ENCODE measurements around the gene MCU. TPM values are rescaled to one million over a fixed set of nuclear protein-coding genes. Genes with fewer than 3 reads are reported as not detected.

Gene MCU
- total RNA-seq, 2 donors from 2014 or later = 7.9 to 17.1 TPM

- Histone ChIP-seq H3K9me3 (no peaks in the 10 kb centered on the region), H3K4me1 (no peaks in the 10 kb centered on the region), H3K4me3 (no peak overlapping the region), H3K27me3 (no peaks in the 10 kb centered on the region), H3K27ac (no peak overlapping the region), H3K36me3 (replicated peaks in 1 of 2; ENCODE audit: insufficient read depth in 1 of 2, low read depth in 2 of 2) (no peaks in the 10 kb centered on the region)
- intact Hi-C loops (cut with DNase I) = no loop called here
- no peak for ATAC-seq
- DNase-seq = no peak
- 83 to 88% methylated on average over 2 of the region's 2 CpGs for WGBS, 2 donors
- TF ChIP-seq, protein P1, sequence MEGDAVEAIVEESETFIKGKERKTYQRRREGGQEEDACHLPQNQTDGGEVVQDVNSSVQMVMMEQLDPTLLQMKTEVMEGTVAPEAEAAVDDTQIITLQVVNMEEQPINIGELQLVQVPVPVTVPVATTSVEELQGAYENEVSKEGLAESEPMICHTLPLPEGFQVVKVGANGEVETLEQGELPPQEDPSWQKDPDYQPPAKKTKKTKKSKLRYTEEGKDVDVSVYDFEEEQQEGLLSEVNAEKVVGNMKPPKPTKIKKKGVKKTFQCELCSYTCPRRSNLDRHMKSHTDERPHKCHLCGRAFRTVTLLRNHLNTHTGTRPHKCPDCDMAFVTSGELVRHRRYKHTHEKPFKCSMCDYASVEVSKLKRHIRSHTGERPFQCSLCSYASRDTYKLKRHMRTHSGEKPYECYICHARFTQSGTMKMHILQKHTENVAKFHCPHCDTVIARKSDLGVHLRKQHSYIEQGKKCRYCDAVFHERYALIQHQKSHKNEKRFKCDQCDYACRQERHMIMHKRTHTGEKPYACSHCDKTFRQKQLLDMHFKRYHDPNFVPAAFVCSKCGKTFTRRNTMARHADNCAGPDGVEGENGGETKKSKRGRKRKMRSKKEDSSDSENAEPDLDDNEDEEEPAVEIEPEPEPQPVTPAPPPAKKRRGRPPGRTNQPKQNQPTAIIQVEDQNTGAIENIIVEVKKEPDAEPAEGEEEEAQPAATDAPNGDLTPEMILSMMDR (IDR thresholded peaks at IDR 0.05) = no peak
- TF ChIP-seq POLR2A (IDR thresholded peaks at IDR 0.05) = no peak
These were observed 158.9 kb downstream of the MCU start for GRCh38 chr10:72850861-72851260.

GRCh38 chr10:72851509-72851908 is 159.6 kb downstream of the MCU start:
- DNase-seq = no peak
- TF ChIP-seq, protein P1 (IDR thresholded peaks at IDR 0.05) = no peak
- no peak for TF ChIP-seq POLR2A (IDR thresholded peaks at IDR 0.05)
- no peak for ATAC-seq
- no peaks in the 10 kb centered on the region for H3K9me3 ChIP-seq
- no peaks in the 10 kb centered on the region for H3K36me3 ChIP-seq (replicated peaks in 1 of 2; ENCODE audit: insufficient read depth in 1 of 2, low read depth in 2 of 2)
- 96 to 100% methylated on average over 1 of the region's 1 CpG for WGBS, 2 donors
- H3K4me1 ChIP-seq = no peaks in the 10 kb centered on the region
- H3K27ac ChIP-seq = no peak overlapping the region
- intact Hi-C loops (cut with DNase I) = no loop called here
- no peak overlapping the region for H3K4me3 ChIP-seq
- H3K27me3 ChIP-seq = no peaks in the 10 kb centered on the region

- intact Hi-C loops (cut with DNase I) = no loop called here
- no peaks in the 10 kb centered on the region for H3K4me1 ChIP-seq
- no peaks in the 10 kb centered on the region for H3K9me3 ChIP-seq
- H3K4me3 ChIP-seq = no peak overlapping the region
- H3K36me3 ChIP-seq (replicated peaks in 1 of 2; ENCODE audit: insufficient read depth in 1 of 2, low read depth in 2 of 2) = no peaks in the 10 kb centered on the region
- no peak for TF ChIP-seq POLR2A (IDR thresholded peaks at IDR 0.05)
- TF ChIP-seq, protein P1 (IDR thresholded peaks at IDR 0.05) = no peak
- ATAC-seq = no peak
- no peak for DNase-seq
- 88 to 91% methylated on average over 2 of the region's 2 CpGs for WGBS, 2 donors
- no peak overlapping the region for H3K27ac ChIP-seq
- H3K27me3 ChIP-seq = no peaks in the 10 kb centered on the region
These were observed 160.6 kb downstream of the MCU start for GRCh38 chr10:72852508-72852907.

GRCh38 chr10:72855129-72855528 is 163.2 kb downstream of the MCU start:
- TF ChIP-seq, protein P1 (IDR thresholded peaks at IDR 0.05) = no peak
- TF ChIP-seq POLR2A (IDR thresholded peaks at IDR 0.05) = no peak

DNA sequence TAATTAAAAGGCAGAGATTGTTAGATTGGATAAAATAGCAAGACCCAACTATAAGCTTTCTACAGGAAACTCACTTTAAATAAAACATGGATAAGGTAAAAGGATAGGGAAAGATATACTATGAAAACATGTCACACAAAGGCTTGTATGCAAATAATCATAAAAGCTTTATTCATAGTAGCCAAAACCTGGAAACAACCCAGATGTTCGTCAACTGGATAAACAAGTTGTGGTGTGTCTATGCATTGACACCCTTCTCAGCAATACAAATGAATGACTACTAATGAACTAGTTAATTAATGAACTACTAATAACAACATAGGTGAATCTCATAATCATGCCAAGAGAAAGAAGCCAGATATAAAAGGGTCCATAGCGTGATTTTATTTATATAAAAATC is 163.8 kb downstream of the MCU start:
- WGBS, 2 donors = 67 to 70% methylated on average over 2 of the region's 2 CpGs
- TF ChIP-seq, protein P1 (IDR thresholded peaks at IDR 0.05) = no peak
- TF ChIP-seq POLR2A (IDR thresholded peaks at IDR 0.05) = no peak
- no peak for ATAC-seq

More at GRCh38 chr10:72855129-72855528, 163.2 kb downstream of the MCU start:
- DNase-seq (no peak), ATAC-seq (no peak)
- Histone ChIP-seq H3K9me3 (no peaks in the 10 kb centered on the region), H3K36me3 (replicated peaks in 1 of 2; ENCODE audit: insufficient read depth in 1 of 2, low read depth in 2 of 2) (no peaks in the 10 kb centered on the region), H3K27me3 (no peaks in the 10 kb centered on the region), H3K27ac (no peak overlapping the region), H3K4me1 (no peaks in the 10 kb centered on the region), H3K4me3 (no peak overlapping the region)
- intact Hi-C loops (cut with DNase I) = no loop called here

More for the DNA sequence above, 163.8 kb downstream of the MCU start:
- intact Hi-C loops (cut with DNase I) = no loop called here
- Histone ChIP-seq H3K4me1 (no peaks in the 10 kb centered on the region), H3K27ac (no peak overlapping the region), H3K27me3 (no peaks in the 10 kb centered on the region), H3K4me3 (no peak overlapping the region), H3K9me3 (no peaks in the 10 kb centered on the region), H3K36me3 (replicated peaks in 1 of 2; ENCODE audit: insufficient read depth in 1 of 2, low read depth in 2 of 2) (no peaks in the 10 kb centered on the region)
- DNase-seq = no peak

All from body of pancreas (tissue), 4 donors.